GM12874 (cell line): ENCODE measurements around the gene LCE6A.

Experiments used
- CTCF ChIP-seq: IDR thresholded peaks from 2 replicates; pipeline ENCODE4 v1.5.1; 2011; ENCODE audit warnings: low read depth, mild to moderate bottlenecking, control low read depth, low read length, moderate library complexity; ENCODE audit not compliant: insufficient read depth

The LCE6A gene

DNA sequence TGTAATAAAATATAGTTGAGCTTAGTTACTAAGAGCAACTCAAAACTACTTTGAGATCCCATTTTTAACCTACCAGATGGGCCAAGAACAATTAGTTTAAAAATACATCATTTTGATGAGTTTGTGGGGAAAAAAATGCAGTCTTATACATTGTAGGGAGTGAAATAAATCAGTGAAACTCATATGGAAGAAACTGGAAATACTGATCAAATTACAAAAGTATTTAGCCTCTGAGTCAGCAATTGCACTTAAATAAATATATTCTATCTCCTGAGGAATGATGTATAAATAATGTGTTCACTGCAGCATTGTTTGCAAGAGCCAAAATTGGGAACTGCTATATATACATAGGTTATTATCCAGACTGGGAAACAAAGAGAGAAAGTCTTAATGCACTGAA, 30.8 kb downstream of the LCE6A start:
- TF ChIP-seq CTCF, result no peak

GRCh38 chr1:152876827-152877226, 34.2 kb downstream of the LCE6A start:
- TF ChIP-seq CTCF, result no peak

- TF ChIP-seq CTCF, result peak; percentile 47; the same call in 1 of the 2 replicates
Observed at GRCh38 chr1:152878042-152878441, 35.4 kb downstream of the LCE6A start, which contains the start of gene SMCP. TSS of gene SMCP (plus strand) at chr1:152878322. CDS start at chr1:152884423, 6,101 bp downstream.

DNA sequence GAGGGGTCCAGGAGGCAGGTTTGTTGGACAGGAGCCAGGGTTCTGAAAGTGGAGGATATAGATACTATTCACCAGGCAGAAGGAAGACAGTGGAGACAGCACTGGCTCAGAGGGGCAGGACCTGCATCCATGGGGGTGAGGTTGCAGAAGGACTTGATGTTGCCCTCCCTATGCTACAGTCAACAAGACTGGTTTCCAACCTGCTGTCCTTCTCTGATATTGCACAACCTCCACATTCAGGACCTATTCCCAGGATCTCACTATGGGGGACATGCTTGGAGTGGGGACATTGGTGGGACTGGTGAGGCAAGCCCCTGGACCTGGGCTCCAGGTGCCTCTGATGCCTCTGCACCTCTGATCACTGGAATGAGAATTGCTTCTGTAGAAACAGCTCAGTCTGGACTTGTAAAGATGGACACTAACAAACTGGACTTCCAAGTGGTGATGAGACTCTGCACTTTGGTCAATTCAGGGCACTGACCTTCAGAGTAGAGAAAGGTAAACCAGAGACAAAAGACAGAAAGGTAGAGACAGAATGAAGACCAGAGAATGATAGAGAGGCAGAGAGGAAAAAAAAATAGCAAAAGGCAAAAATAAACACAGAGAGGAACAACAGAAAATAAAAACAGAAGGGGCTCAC, 37.0 kb downstream of the LCE6A start:
- no peak for TF ChIP-seq CTCF

- TF ChIP-seq CTCF, result no peak
Observed at GRCh38 chr1:152880316-152880715, 37.7 kb downstream of the LCE6A start.

GRCh38 chr1:152880907-152881306, 38.3 kb downstream of the LCE6A start:
- no peak for TF ChIP-seq CTCF

- no peak for TF ChIP-seq CTCF
Observed at GRCh38 chr1:152884085-152884484, 41.4 kb downstream of the LCE6A start.
